ENCODE measurements around the gene ZNF350. TPM values are rescaled to one million over a fixed set of nuclear protein-coding genes. Genes with fewer than 3 reads are reported as not detected.

The ZNF350 gene
- total RNA-seq, 6 experiments from 2014 or later = 4.8 to 7.0 (median 5.6) TPM

DNA sequence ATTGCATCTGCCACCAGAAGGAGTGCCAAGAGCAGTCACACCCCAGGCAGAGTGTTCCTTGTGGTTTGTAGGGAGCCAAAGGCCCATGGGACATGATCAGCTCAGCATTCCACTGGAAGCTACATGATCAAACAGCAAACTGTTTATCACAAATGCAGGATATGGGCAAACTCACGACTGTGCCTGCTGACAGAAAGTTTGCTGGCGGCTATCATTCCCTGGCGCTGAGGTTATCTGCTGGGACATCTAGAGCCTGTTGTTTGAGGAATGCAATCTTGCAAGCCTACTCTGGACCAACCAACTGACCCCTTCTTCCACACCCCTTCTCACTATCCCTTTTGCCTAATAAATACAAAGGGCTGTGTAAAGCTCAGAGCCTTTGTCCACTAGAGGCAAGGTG is 67.0 kb downstream of the ZNF350 start:
- peaks cover 94% of the 10 kb centered on the region for H3K9me3 Mint-ChIP-seq
- H3K4me3 Mint-ChIP-seq = no peak overlapping the region
- H3K27ac Mint-ChIP-seq = no peak overlapping the region
- TF ChIP-seq, protein P1, sequence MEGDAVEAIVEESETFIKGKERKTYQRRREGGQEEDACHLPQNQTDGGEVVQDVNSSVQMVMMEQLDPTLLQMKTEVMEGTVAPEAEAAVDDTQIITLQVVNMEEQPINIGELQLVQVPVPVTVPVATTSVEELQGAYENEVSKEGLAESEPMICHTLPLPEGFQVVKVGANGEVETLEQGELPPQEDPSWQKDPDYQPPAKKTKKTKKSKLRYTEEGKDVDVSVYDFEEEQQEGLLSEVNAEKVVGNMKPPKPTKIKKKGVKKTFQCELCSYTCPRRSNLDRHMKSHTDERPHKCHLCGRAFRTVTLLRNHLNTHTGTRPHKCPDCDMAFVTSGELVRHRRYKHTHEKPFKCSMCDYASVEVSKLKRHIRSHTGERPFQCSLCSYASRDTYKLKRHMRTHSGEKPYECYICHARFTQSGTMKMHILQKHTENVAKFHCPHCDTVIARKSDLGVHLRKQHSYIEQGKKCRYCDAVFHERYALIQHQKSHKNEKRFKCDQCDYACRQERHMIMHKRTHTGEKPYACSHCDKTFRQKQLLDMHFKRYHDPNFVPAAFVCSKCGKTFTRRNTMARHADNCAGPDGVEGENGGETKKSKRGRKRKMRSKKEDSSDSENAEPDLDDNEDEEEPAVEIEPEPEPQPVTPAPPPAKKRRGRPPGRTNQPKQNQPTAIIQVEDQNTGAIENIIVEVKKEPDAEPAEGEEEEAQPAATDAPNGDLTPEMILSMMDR (IDR thresholded peaks at IDR 0.05) = no peak
- H3K36me3 Mint-ChIP-seq (ENCODE audit: low read depth) = peaks cover 37% of the 10 kb centered on the region
- H3K27me3 Mint-ChIP-seq (ENCODE audit: insufficient read depth) = no peaks in the 10 kb centered on the region
- no peaks in the 10 kb centered on the region for H3K4me1 Mint-ChIP-seq (ENCODE audit: low read depth)
- no peak for DNase-seq

DNA sequence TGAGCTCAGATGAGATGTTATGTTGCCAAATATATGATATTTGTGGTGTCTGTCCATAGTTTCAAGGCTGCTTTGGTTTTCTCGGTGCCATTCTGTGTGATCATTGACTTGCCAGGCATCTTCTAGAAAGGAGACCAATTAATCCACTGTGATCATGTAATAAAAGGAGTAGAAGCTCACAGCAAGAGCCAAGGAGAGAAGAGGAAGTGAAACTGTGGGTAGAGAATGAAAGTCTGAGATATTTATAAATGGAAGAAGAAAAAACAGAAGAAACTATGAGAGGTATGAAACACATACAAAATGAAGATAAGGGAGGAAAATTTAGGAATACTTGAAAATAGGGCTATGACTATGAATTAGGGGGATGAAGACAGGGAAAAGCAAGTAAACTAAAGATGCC is 70.5 kb downstream of the ZNF350 start:
- Mint-ChIP-seq H3K36me3 (ENCODE audit: low read depth) (peaks cover 34% of the 10 kb centered on the region), H3K27me3 (ENCODE audit: insufficient read depth) (no peaks in the 10 kb centered on the region), H3K27ac (no peak overlapping the region), H3K4me3 (no peak overlapping the region), H3K4me1 (ENCODE audit: low read depth) (no peaks in the 10 kb centered on the region), H3K9me3 (peaks cover 86% of the 10 kb centered on the region)
- no peak for DNase-seq
- TF ChIP-seq, protein P1 (IDR thresholded peaks at IDR 0.05) = no peak

DNA sequence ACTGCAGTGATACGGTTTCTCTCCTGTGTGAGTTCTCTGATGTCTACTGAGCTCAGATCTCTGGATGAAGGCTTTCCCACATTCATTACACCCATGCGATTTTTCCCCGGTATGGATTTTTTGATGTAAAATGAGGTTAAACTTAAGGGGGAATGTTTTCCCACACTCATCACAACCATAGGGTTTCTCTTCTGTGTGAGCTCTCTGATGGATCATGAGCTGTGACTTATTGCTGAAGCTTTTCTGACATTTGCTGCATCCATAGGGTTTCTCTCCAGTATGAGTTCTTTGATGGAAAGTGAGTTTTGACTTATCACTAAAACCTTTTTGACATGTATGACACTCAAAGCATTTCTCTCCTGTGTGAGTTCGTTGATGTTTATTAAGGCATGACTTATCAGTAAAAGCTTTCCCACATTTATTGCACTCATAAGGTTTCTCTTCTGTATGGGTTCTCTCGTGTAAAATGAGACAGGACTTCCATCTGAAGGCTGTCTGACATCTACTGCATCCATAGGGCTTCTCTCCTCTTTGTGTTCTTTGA is 71.2 kb downstream of the ZNF350 start:
- Mint-ChIP-seq H3K27me3 (ENCODE audit: insufficient read depth) (no peaks in the 10 kb centered on the region), H3K9me3 (peaks cover 81% of the 10 kb centered on the region), H3K4me1 (ENCODE audit: low read depth) (no peaks in the 10 kb centered on the region), H3K27ac (no peak overlapping the region), H3K36me3 (ENCODE audit: low read depth) (peaks cover 31% of the 10 kb centered on the region), H3K4me3 (no peak overlapping the region)
- TF ChIP-seq, protein P1 (IDR thresholded peaks at IDR 0.05) = no peak
- DNase-seq = no peak

Other genes with a start within 250 kb of the ZNF350 start
- under 1 TPM in 5 of 6 experiments, not detected in 1; 0.26 to 0.53 (median 0.34) TPM for gene FPR1, start 235.0 kb downstream of the ZNF350 start, total RNA-seq (2021; fragmentation: NEBNext Ultra II Directional; extraction: Animal tissue kit (Norgen Biotek cat#: 25700))
- not detected for gene FPR2, start 225.7 kb downstream of the ZNF350 start, total RNA-seq (2021; fragmentation: NEBNext Ultra II Directional; extraction: Animal tissue kit (Norgen Biotek cat#: 25700))
- gene FPR3, start 191.7 kb downstream of the ZNF350 start, total RNA-seq (2021; fragmentation: NEBNext Ultra II Directional; extraction: Animal tissue kit (Norgen Biotek cat#: 25700)) = not detected
- 1 to 10 TPM; 1.7 to 2.0 (median 1.8) TPM for gene ZNF577, start 98.9 kb downstream of the ZNF350 start, total RNA-seq (2021; fragmentation: NEBNext Ultra II Directional; extraction: Animal tissue kit (Norgen Biotek cat#: 25700))
- 1 to 10 TPM; 2.9 to 4.4 (median 4.1) TPM for gene ZNF649, start 81.8 kb downstream of the ZNF350 start, total RNA-seq (2021; fragmentation: NEBNext Ultra II Directional; extraction: Animal tissue kit (Norgen Biotek cat#: 25700))
- 1 to 10 TPM; 2.7 to 5.4 (median 3.8) TPM for gene ZNF613, start 59.4 kb downstream of the ZNF350 start, total RNA-seq (2021; fragmentation: NEBNext Ultra II Directional; extraction: Animal tissue kit (Norgen Biotek cat#: 25700))
- gene ZNF615, start 21.4 kb upstream of the ZNF350 start, total RNA-seq (2021; fragmentation: NEBNext Ultra II Directional; extraction: Animal tissue kit (Norgen Biotek cat#: 25700)) = 1 to 10 TPM; 4.4 to 5.7 (median 4.8) TPM
- 1 to 10 TPM; 4.1 to 7.2 (median 5.3) TPM for gene ZNF614, start 41.5 kb upstream of the ZNF350 start, total RNA-seq (2021; fragmentation: NEBNext Ultra II Directional; extraction: Animal tissue kit (Norgen Biotek cat#: 25700))
- 1 to 10 TPM; 5.6 to 6.9 (median 6.7) TPM for gene ZNF432, start 62.0 kb upstream of the ZNF350 start, total RNA-seq (2021; fragmentation: NEBNext Ultra II Directional; extraction: Animal tissue kit (Norgen Biotek cat#: 25700))
- gene ZNF841, start 108.9 kb upstream of the ZNF350 start, total RNA-seq (2021; fragmentation: NEBNext Ultra II Directional; extraction: Animal tissue kit (Norgen Biotek cat#: 25700)) = 10 to 100 TPM; 13.2 to 17.1 (median 14.3) TPM
- 10 to 100 TPM in 3 of 6 experiments, 1 to 10 TPM in 3; 8.6 to 11.0 (median 9.9) TPM for gene ZNF616, start 153.1 kb upstream of the ZNF350 start, total RNA-seq (2021; fragmentation: NEBNext Ultra II Directional; extraction: Animal tissue kit (Norgen Biotek cat#: 25700))
- 1 to 10 TPM; 4.6 to 7.0 (median 5.9) TPM for gene ZNF836, start 184.8 kb upstream of the ZNF350 start, total RNA-seq (2021; fragmentation: NEBNext Ultra II Directional; extraction: Animal tissue kit (Norgen Biotek cat#: 25700))
- 100 to 1,000 TPM; 326 to 383 (median 349) TPM for gene PPP2R1A, start 203.2 kb upstream of the ZNF350 start, total RNA-seq (2021; fragmentation: NEBNext Ultra II Directional; extraction: Animal tissue kit (Norgen Biotek cat#: 25700))

All from HFFc6 (cell line).